CD4-positive, CD25-positive, alpha-beta regulatory T cell (primary cell): ENCODE measurements around the gene RFXANK. TPM values are rescaled to one million over a fixed set of nuclear protein-coding genes. Genes with fewer than 3 reads are reported as not detected.
A peak's percentile ranks its signal among the peaks of the same experiment; 100 is the strongest.

Source experiments
- ATAC-seq, 2 donors: fragments of 150-1000 bp; cut with Tn5 transposase; one replicate each; pipeline ENCODE4 v1.10.0; 2021; ENCODE audit warnings: low read depth in 2 of 2, moderate number of reproducible peaks in 2 of 2, moderate library complexity in 1 of 2
- DNase-seq, 3 donors: peaks; one replicate each; pipeline versions ENCODE4 v3.0.0 to v3.0.0-alpha.2; 2012 to 2022; ENCODE audit warnings: mixed read lengths in 1 of 3
- H3K27ac ChIP-seq: one replicate; pipeline ENCODE4 v1.7.0; 2013; ENCODE audit warnings: mild to moderate bottlenecking, low read length; ENCODE audit not compliant: insufficient read depth, poor library complexity, severe bottlenecking
- H3K27me3 ChIP-seq: one replicate; pipeline ENCODE4 v1.7.0; 2013; ENCODE audit warnings: low read length; ENCODE audit not compliant: control insufficient read depth, insufficient read depth
- H3K36me3 ChIP-seq: one replicate; pipeline ENCODE4 v1.7.0; 2013; ENCODE audit warnings: mild to moderate bottlenecking, low read length, moderate library complexity; ENCODE audit not compliant: control insufficient read depth, insufficient read depth
- H3K4me1 ChIP-seq: 2 replicates; pipeline ENCODE4 v1.7.0; 2013; ENCODE audit warnings: mild to moderate bottlenecking, low read length; ENCODE audit not compliant: insufficient read depth, control insufficient read depth, poor library complexity, severe bottlenecking
- H3K4me3 ChIP-seq: one replicate; pipeline ENCODE4 v1.7.0; 2013; ENCODE audit warnings: low read depth, mild to moderate bottlenecking, low read length, moderate library complexity
- H3K9me3 ChIP-seq, 2 experiments: 1 replicate in 1 of 2; 2 replicates in 1 of 2; pipeline ENCODE4 v1.7.0; 2013; ENCODE audit warnings: low read length in 2 of 2, mild to moderate bottlenecking in 1 of 2, moderate library complexity in 1 of 2; ENCODE audit not compliant: control insufficient read depth in 2 of 2
- H3K27ac Mint-ChIP-seq, 3 donors: one replicate each; pipeline ENCODE4 v1.8.0; 2020 to 2022; ENCODE audit warnings: mild to moderate bottlenecking in 3 of 3, mixed read lengths in 3 of 3, moderate library complexity in 2 of 3
- H3K27me3 Mint-ChIP-seq: one replicate; pipeline ENCODE4 v1.8.0; 2022; ENCODE audit warnings: mild to moderate bottlenecking, mixed read lengths
- H3K36me3 Mint-ChIP-seq: one replicate; pipeline ENCODE4 v1.8.0; 2020; ENCODE audit warnings: mixed read lengths
- H3K4me1 Mint-ChIP-seq, 4 donors: one replicate each; pipeline ENCODE4 v1.8.0; 2020 to 2022; ENCODE audit warnings: mixed read lengths in 4 of 4, mild to moderate bottlenecking in 1 of 4
- H3K4me3 Mint-ChIP-seq, 4 donors: one replicate each; pipeline ENCODE4 v1.8.0; 2020 to 2022; ENCODE audit warnings: mild to moderate bottlenecking in 4 of 4, mixed read lengths in 4 of 4, moderate library complexity in 3 of 4
- H3K9me3 Mint-ChIP-seq, 7 donors: one replicate each; pipeline ENCODE4 v1.8.0; 2020 to 2022; ENCODE audit warnings: mixed read lengths in 7 of 7, mild to moderate bottlenecking in 3 of 7, moderate library complexity in 2 of 7
- polyA plus RNA-seq, 4 donors: library from polyadenylated mRNA; unstranded; fragments of 300-500 nt; fragmentation: Illumina TruSeq; gene quantifications; one replicate each; pipeline ENCODE4 v1.2.3, GENCODE V29; 2021
- total RNA-seq: library from RNA; stranded (reverse); gene quantifications from one replicate; pipeline ENCODE4 v1.2.3, GENCODE V29; 2022

The RFXANK gene
- total and polyA plus RNA-seq, 5 donors from 2014 or later: 59.1 to 103 (median 63.6) TPM

- Mint-ChIP-seq H3K4me3 (peak overlapping the region; percentile 97 to 100 (median 99)), H3K9me3 (no peaks in the 10 kb centered on the region), H3K36me3 (peaks cover 3% of the 10 kb centered on the region), H3K27me3 (no peaks in the 10 kb centered on the region), H3K4me1 (peaks cover 5 to 71% (median 29%) of the 10 kb centered on the region in 4 donors), H3K27ac (peak overlapping the region; percentile 99 to 100 (median 99))
- DNase-seq (no peak), ATAC-seq (no peak)
- Histone ChIP-seq H3K9me3 (no peaks in the 10 kb centered on the region), H3K4me1 (peaks cover 36% of the 10 kb centered on the region), H3K27me3 (no peaks in the 10 kb centered on the region), H3K27ac (peak overlapping the region; percentile 100), H3K4me3 (peak overlapping the region; percentile 87), H3K36me3 (peaks cover 8% of the 10 kb centered on the region)
Observed at GRCh38 chr19:19191768-19192077, 335 bp upstream of the RFXANK start.

DNA sequence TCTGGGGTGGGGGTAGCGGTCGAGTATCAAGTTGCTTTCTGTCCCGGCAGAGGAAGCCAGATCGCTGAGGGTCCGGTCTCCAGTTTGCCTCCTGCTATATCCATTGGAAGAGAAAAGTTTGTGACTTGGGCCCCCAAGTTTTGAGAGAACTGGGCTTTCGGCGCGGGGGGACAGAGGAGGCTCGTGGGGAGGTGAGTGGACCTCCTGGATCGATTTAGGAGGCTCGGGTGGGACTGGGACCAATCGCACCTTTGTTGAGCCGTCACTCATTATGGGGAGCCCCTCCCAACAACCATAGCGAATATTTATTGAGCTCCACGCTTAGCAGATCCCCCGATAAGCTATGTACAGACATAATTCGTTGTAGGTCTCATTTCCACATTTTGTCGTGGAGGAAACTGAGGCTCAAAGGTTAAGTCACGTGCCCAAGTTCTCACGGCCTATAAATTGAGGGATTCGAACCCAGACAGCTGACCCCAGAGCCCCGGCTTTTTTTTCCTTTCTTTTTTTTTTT lies 909 bp downstream of the RFXANK start:
- Mint-ChIP-seq H3K4me3 (peak overlapping the region; percentile 97 to 100 (median 99)), H3K27me3 (no peaks in the 10 kb centered on the region), H3K27ac (peak overlapping the region; percentile 99 to 100 (median 99)), H3K4me1 (peaks cover 5 to 68% (median 27%) of the 10 kb centered on the region in 4 donors), H3K36me3 (peaks cover 2% of the 10 kb centered on the region), H3K9me3 (no peaks in the 10 kb centered on the region)
- Histone ChIP-seq H3K27ac (peak overlapping the region; percentile 100), H3K9me3 (no peaks in the 10 kb centered on the region), H3K27me3 (no peaks in the 10 kb centered on the region), H3K36me3 (peaks cover 10% of the 10 kb centered on the region), H3K4me3 (peak overlapping the region; percentile 90), H3K4me1 (peaks cover 36% of the 10 kb centered on the region)
- ATAC-seq (no peak), DNase-seq (peak in 1 of 3 donors; percentile 51)

- ATAC-seq (no peak), DNase-seq (no peak)
- Mint-ChIP-seq H3K4me3 (peak overlapping the region; percentile 97 to 100 (median 99)), H3K9me3 (no peaks in the 10 kb centered on the region), H3K27me3 (no peaks in the 10 kb centered on the region), H3K4me1 (peaks cover 5 to 63% (median 28%) of the 10 kb centered on the region in 4 donors), H3K27ac (peak overlapping the region; percentile 65 to 87 (median 80)), H3K36me3 (peaks cover 9% of the 10 kb centered on the region)
- no peaks in the 10 kb centered on the region for H3K9me3 ChIP-seq
- H3K4me3 ChIP-seq: peak overlapping the region; percentile 19
- peaks cover 20% of the 10 kb centered on the region for H3K36me3 ChIP-seq
- H3K27me3 ChIP-seq: no peaks in the 10 kb centered on the region
- no peak overlapping the region for H3K27ac ChIP-seq
- peaks cover 36% of the 10 kb centered on the region for H3K4me1 ChIP-seq
Observed at GRCh38 chr19:19193926-19194325, 1.9 kb downstream of the RFXANK start.

GRCh38 chr19:19201697-19202630 lies 9.9 kb downstream of the RFXANK start:
- DNase-seq: no peak
- Histone ChIP-seq H3K27me3 (no peaks in the 10 kb centered on the region), H3K4me3 (peak overlapping the region; percentile 75), H3K36me3 (peaks cover 16% of the 10 kb centered on the region), H3K4me1 (peaks cover 26% of the 10 kb centered on the region), H3K9me3 (no peaks in the 10 kb centered on the region), H3K27ac (peak overlapping the region; percentile 77)
- no peak for ATAC-seq
- Mint-ChIP-seq H3K9me3 (no peaks in the 10 kb centered on the region), H3K27ac (peak overlapping the region in 2 of 3 donors; percentile 92 to 94), H3K27me3 (peaks cover 7% of the 10 kb centered on the region), H3K4me1 (peaks cover 0 to 34% (median 14%) of the 10 kb centered on the region in 4 donors), H3K4me3 (peak overlapping the region; percentile 92 to 97 (median 96)), H3K36me3 (peaks cover 9% of the 10 kb centered on the region)

GRCh38 chr19:19202707-19203011 lies 10.6 kb downstream of the RFXANK start:
- peak overlapping the region; percentile 92 to 97 (median 96) for H3K4me3 Mint-ChIP-seq
- H3K36me3 Mint-ChIP-seq: peaks cover 9% of the 10 kb centered on the region
- ATAC-seq (no peak), DNase-seq (no peak)
- Histone ChIP-seq H3K4me3 (peak overlapping the region; percentile 75), H3K4me1 (peaks cover 33% of the 10 kb centered on the region), H3K27me3 (no peaks in the 10 kb centered on the region), H3K9me3 (no peaks in the 10 kb centered on the region), H3K36me3 (peaks cover 14% of the 10 kb centered on the region), H3K27ac (peak overlapping the region; percentile 77)
- peaks cover 10% of the 10 kb centered on the region for H3K27me3 Mint-ChIP-seq
- peak overlapping the region; percentile 53 to 94 (median 92) for H3K27ac Mint-ChIP-seq
- peaks cover 0 to 41% (median 18%) of the 10 kb centered on the region in 4 donors for H3K4me1 Mint-ChIP-seq
- no peaks in the 10 kb centered on the region for H3K9me3 Mint-ChIP-seq

GRCh38 chr19:19203012-19203856 lies 11.2 kb downstream of the RFXANK start, which contains the start of gene NR2C2AP:
Gene NR2C2AP (minus strand): TSS chr19:19203414. CDS start chr19:19203060, 354 bp downstream.
- Mint-ChIP-seq H3K27me3 (peaks cover 11% of the 10 kb centered on the region), H3K4me3 (peak within 1 kb of the TSS; percentile 92 to 97 (median 96))
- H3K4me3 ChIP-seq: peak within 1 kb of the TSS; percentile 75

GRCh38 chr19:19204181-19204580 lies 12.1 kb downstream of the RFXANK start:
- H3K4me3 ChIP-seq: no peak overlapping the region
- H3K9me3 Mint-ChIP-seq: no peaks in the 10 kb centered on the region
- H3K36me3 Mint-ChIP-seq: no peaks in the 10 kb centered on the region
- peaks cover 0 to 45% (median 16%) of the 10 kb centered on the region in 4 donors for H3K4me1 Mint-ChIP-seq
- peak overlapping the region in 2 of 3 donors; percentile 32 to 75 for H3K27ac Mint-ChIP-seq
- H3K4me3 Mint-ChIP-seq: peak overlapping the region; percentile 92 to 97 (median 96)
- H3K36me3 ChIP-seq: peaks cover 1% of the 10 kb centered on the region
- DNase-seq (no peak), ATAC-seq (no peak)
- peaks cover 37% of the 10 kb centered on the region for H3K4me1 ChIP-seq
- no peaks in the 10 kb centered on the region for H3K9me3 ChIP-seq
- peaks cover 11% of the 10 kb centered on the region for H3K27me3 Mint-ChIP-seq
- no peak overlapping the region for H3K27ac ChIP-seq
- no peaks in the 10 kb centered on the region for H3K27me3 ChIP-seq

More at GRCh38 chr19:19203012-19203856, 11.2 kb downstream of the RFXANK start, which contains the start of gene NR2C2AP:
- Histone ChIP-seq H3K27me3 (no peaks in the 10 kb centered on the region), H3K36me3 (peaks cover 10% of the 10 kb centered on the region), H3K9me3 (no peaks in the 10 kb centered on the region), H3K4me1 (peaks cover 37% of the 10 kb centered on the region), H3K27ac (peak within 1 kb of the TSS; percentile 77)
- DNase-seq: peak; percentile 87 to 96 (median 90)
- ATAC-seq: peak; percentile 85 to 90
- H3K9me3 Mint-ChIP-seq: no peaks in the 10 kb centered on the region
- H3K36me3 Mint-ChIP-seq: peaks cover 4% of the 10 kb centered on the region
- H3K4me1 Mint-ChIP-seq: peaks cover 0 to 43% (median 16%) of the 10 kb centered on the region in 4 donors
- peak within 1 kb of the TSS; percentile 85 to 94 (median 92) for H3K27ac Mint-ChIP-seq
